GM23338 (cell line): ENCODE data around the gene ZNF212. TPM values are rescaled to one million over a fixed set of nuclear protein-coding genes. Genes with fewer than 3 reads are reported as not detected.

Experiments
- ATAC-seq: fragments of 200-7000 bp; cut with Tn5 transposase; 3 replicates; pipeline ENCODE4 v1.9.1; 2020
- DNase-seq: peaks from one replicate; pipeline ENCODE4 v3.0.0-alpha.2; 2015; ENCODE audit warnings: low spot score
- H2AFZ ChIP-seq: fragments of 200-600 bp; sonication (generic); 2 replicates; pipeline ENCODE4 v1.8.0; 2016; ENCODE audit warnings: antibody characterized with exemption, mild to moderate bottlenecking, moderate library complexity
- H3F3A ChIP-seq: fragments of 200-600 bp; sonication (generic); replicated peaks from 2 replicates; pipeline ENCODE4 v1.8.0; 2017; ENCODE audit warnings: antibody characterized with exemption, mixed run types, low read depth
- H3K27ac ChIP-seq: fragments of 200-600 bp; sonication (generic); 2 replicates; pipeline ENCODE4 v1.6.1; 2016; ENCODE audit warnings: low read depth
- H3K27me3 ChIP-seq: fragments of 200-600 bp; sonication (generic); 2 replicates; pipeline ENCODE4 v1.8.0; 2016; ENCODE audit warnings: mild to moderate bottlenecking, mixed run types, moderate library complexity; ENCODE audit not compliant: insufficient read depth
- H3K36me3 ChIP-seq: fragments of 200-600 bp; sonication (generic); 2 replicates; pipeline ENCODE4 v1.8.0; 2016; ENCODE audit warnings: mild to moderate bottlenecking; ENCODE audit not compliant: insufficient read depth
- H3K4me1 ChIP-seq: fragments of 200-600 bp; sonication (generic); 2 replicates; pipeline ENCODE4 v1.8.0; 2016; ENCODE audit warnings: mild to moderate bottlenecking, moderate library complexity; ENCODE audit not compliant: insufficient read depth
- H3K4me2 ChIP-seq: fragments of 200-600 bp; sonication (generic); 2 replicates; pipeline ENCODE4 v1.7.1; 2017; ENCODE audit warnings: mixed run types
- H3K4me3 ChIP-seq: fragments of 200-600 bp; sonication (generic); 2 replicates; pipeline ENCODE4 v1.6.1; 2016; ENCODE audit warnings: mixed run types
- H3K79me2 ChIP-seq: fragments of 200-600 bp; sonication (generic); replicated peaks from 2 replicates; pipeline ENCODE4 v1.8.0; 2017; ENCODE audit warnings: mild to moderate bottlenecking; ENCODE audit not compliant: insufficient read depth
- H3K9me2 ChIP-seq: fragments of 200-600 bp; sonication (generic); 2 replicates; pipeline ENCODE4 v1.8.0; 2017; ENCODE audit not compliant: insufficient read depth
- H4K20me1 ChIP-seq: fragments of 200-600 bp; sonication (generic); replicated peaks from 2 replicates; pipeline ENCODE4 v1.8.0; 2017; ENCODE audit warnings: mild to moderate bottlenecking; ENCODE audit not compliant: insufficient read depth
- H3K27ac Mint-ChIP-seq: 2 replicates; pipeline ENCODE4 v1.8.0; 2020; ENCODE audit warnings: inconsistent platforms, mild to moderate bottlenecking, moderate library complexity, mixed read lengths
- H3K27me3 Mint-ChIP-seq: 3 replicates; pipeline ENCODE4 v1.8.0; 2022; ENCODE audit warnings: low read depth, mild to moderate bottlenecking, moderate library complexity, mixed read lengths, inconsistent platforms; ENCODE audit not compliant: insufficient read depth, poor library complexity
- H3K36me3 Mint-ChIP-seq: 3 replicates; pipeline ENCODE4 v1.8.0; 2021; ENCODE audit warnings: low read depth, mild to moderate bottlenecking, inconsistent platforms, moderate library complexity, mixed read lengths
- H3K4me1 Mint-ChIP-seq: 3 replicates; pipeline ENCODE4 v1.8.0; 2020; ENCODE audit warnings: mild to moderate bottlenecking, inconsistent platforms, mixed read lengths
- H3K4me3 Mint-ChIP-seq: 3 replicates; pipeline ENCODE4 v1.8.0; 2021; ENCODE audit warnings: moderate library complexity, mild to moderate bottlenecking, inconsistent platforms, mixed read lengths
- H3K9me3 Mint-ChIP-seq: 3 replicates; pipeline ENCODE4 v1.8.0; 2020; ENCODE audit warnings: moderate library complexity, mild to moderate bottlenecking, inconsistent platforms, mixed read lengths
- CREB1 ChIP-seq: fragments of 250-450 bp; sonication (Bioruptor Pico); IDR thresholded peaks from 2 replicates; pipeline ENCODE4 v1.5.0; 2020; ENCODE audit warnings: low read depth, mild to moderate bottlenecking, moderate library complexity
- CTCF ChIP-seq, 2 experiments: fragments of 200-600 bp in 1 of 2; sonication (generic) in 1 of 2; conservative IDR thresholded peaks; 2 replicates each; pipeline versions ENCODE4 v1.5.1 to v1.6.1; 2016 to 2017; ENCODE audit warnings: antibody characterized with exemption in 2 of 2, low read depth in 2 of 2, mild to moderate bottlenecking in 2 of 2, moderate library complexity in 1 of 2
- ETS1 ChIP-seq: IDR thresholded peaks from 2 replicates; pipeline ENCODE4 v1.6.1; 2016; ENCODE audit warnings: antibody characterized with exemption
- EZH2 ChIP-seq: fragments of 200-600 bp; sonication (generic); IDR thresholded peaks from one replicate; pipeline ENCODE4 v1.8.0; 2017; ENCODE audit warnings: antibody characterized with exemption, mild to moderate bottlenecking, low read depth; ENCODE audit not compliant: unreplicated experiment
- JUNB ChIP-seq: IDR thresholded peaks from one replicate; pipeline ENCODE4 v1.6.1; 2016; ENCODE audit warnings: antibody characterized with exemption; ENCODE audit not compliant: unreplicated experiment
- ZNF114 ChIP-seq: fragments of 250-450 bp; sonication (Bioruptor Pico); IDR thresholded peaks from 2 replicates; pipeline ENCODE4 v1.5.0; 2020; ENCODE audit warnings: mild to moderate bottlenecking, moderate library complexity
- ZNF331 ChIP-seq: fragments of 250-450 bp; sonication (Bioruptor Pico); IDR thresholded peaks from 2 replicates; pipeline ENCODE4 v1.5.0; 2020; ENCODE audit warnings: low read depth, mild to moderate bottlenecking, moderate library complexity
- ZNF462 ChIP-seq: fragments of 250-450 bp; sonication (Bioruptor Pico); IDR thresholded peaks from 2 replicates; pipeline ENCODE4 v1.5.0; 2020; ENCODE audit warnings: mild to moderate bottlenecking, moderate library complexity
- polyA plus RNA-seq: library from polyadenylated mRNA; unstranded; fragments of >200 nt; fragmentation: Nextera tagmentation; extraction: Ambion mirVana; gene quantifications from 2 replicates; pipeline ENCODE4 v1.2.1, GENCODE V29; 2016
- total RNA-seq: library from RNA; depleted of rRNA; stranded (reverse); fragments of >200 nt; shearing (Covaris generic); gene quantifications from 2 replicates; pipeline ENCODE4 v1.2.3, GENCODE V29; 2014

ZNF212 gene
- total and polyA plus RNA-seq, 2 experiments from 2014 or later = 10.8 to 18.9 TPM

- no peak overlapping the region for H3K4me3 Mint-ChIP-seq
- H2AFZ ChIP-seq = no peak overlapping the region
- TF ChIP-seq ZNF331 (CRISPR knock-in tag) = no peak
- no peak for TF ChIP-seq EZH2
- TF ChIP-seq ZNF462 = no peak
- no peak for TF ChIP-seq CREB1 (CRISPR knock-in tag)
- no peak for TF ChIP-seq ETS1
- no peak for TF ChIP-seq JUNB
- TF ChIP-seq CTCF (conservative IDR thresholded peaks at IDR 0.05; ENCODE audit: low read depth in 2 of 2) = no peak
- no peak for TF ChIP-seq ZNF114 (CRISPR knock-in tag)
- peaks cover 5% of the 10 kb centered on the region; the same call in 1 of the 2 replicates for H3K27me3 ChIP-seq
- H3K79me2 ChIP-seq = no peaks in the 10 kb centered on the region
- no peaks in the 10 kb centered on the region; the same call in 2 of the 3 replicates for H3K9me3 Mint-ChIP-seq
- H3K4me2 ChIP-seq = no peak overlapping the region
- no peak for ATAC-seq
- H3K4me3 ChIP-seq = no peak overlapping the region
- H4K20me1 ChIP-seq = no peaks in the 10 kb centered on the region
- H3K9me2 ChIP-seq = no peaks in the 10 kb centered on the region
- peaks cover 12% of the 10 kb centered on the region for H3K4me1 Mint-ChIP-seq
- no peak overlapping the region for H3K27ac Mint-ChIP-seq
- peaks cover 3% of the 10 kb centered on the region for H3K4me1 ChIP-seq
- H3K36me3 Mint-ChIP-seq = peaks cover 44% of the 10 kb centered on the region
- peaks cover 5% of the 10 kb centered on the region for H3K27me3 Mint-ChIP-seq
- H3K27ac ChIP-seq = no peak overlapping the region
- DNase-seq = no peak
- H3F3A ChIP-seq = 0 out of 2 replicates have a peak, but pooled peaks cover 10% of the 10 kb centered on the region
- H3K36me3 ChIP-seq = no peaks in the 10 kb centered on the region
These were observed 40.7 kb downstream of the ZNF212 start for GRCh38 chr7:149280151-149280550.
